HEK293T (cell line): Measurements from ENCODE around the gene COL4A3.

Experiments used
- BHLHE40 ChIP-seq: fragments of 450-650 bp; IDR thresholded peaks from 2 replicates; pipeline ENCODE4 v1.6.1; 2016; ENCODE audit warnings: mild to moderate bottlenecking, moderate library complexity, borderline replicate concordance
- CTBP1 ChIP-seq: fragments of 450-650 bp; IDR thresholded peaks from 2 replicates; pipeline ENCODE4 v1.6.1; 2016; ENCODE audit warnings: borderline replicate concordance
- FOXM1 ChIP-seq: fragments of 450-650 bp; IDR thresholded peaks from 2 replicates; pipeline ENCODE4 v1.6.1; 2017; ENCODE audit warnings: mild to moderate bottlenecking, borderline replicate concordance
- HDGF ChIP-seq: fragments of 450-650 bp; IDR thresholded peaks from 2 replicates; pipeline ENCODE4 v1.6.1; 2017; ENCODE audit warnings: antibody characterized with exemption, borderline replicate concordance
- SP1 ChIP-seq: fragments of 450-650 bp; IDR thresholded peaks from 2 replicates; pipeline ENCODE4 v1.6.1; 2017
- TARDBP ChIP-seq: fragments of 450-650 bp; IDR thresholded peaks from 2 replicates; pipeline ENCODE4 v1.6.1; 2016
- TF ChIP-seq, protein P1 (sequence below): fragments of 450-650 bp; IDR thresholded peaks from 2 replicates; pipeline ENCODE4 v1.6.1; 2016

DNA sequence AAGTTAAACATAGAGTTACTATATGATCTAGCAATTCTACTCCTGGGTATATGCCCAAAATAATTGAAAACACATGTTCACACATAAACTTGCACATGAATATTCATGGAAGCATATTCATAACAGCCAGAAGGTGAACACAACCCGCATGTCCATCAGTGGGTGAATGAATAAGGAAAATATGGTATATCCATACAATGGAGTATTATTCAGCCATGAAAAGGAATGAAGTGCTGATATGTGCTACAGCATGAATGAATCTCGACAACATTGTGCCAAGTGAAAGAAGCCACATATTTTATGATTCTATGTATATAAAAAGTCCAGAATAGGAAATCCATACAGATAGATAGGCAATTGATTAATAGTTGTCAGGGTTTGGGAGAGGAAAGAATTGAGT, 16.3 kb upstream of the COL4A3 start:
- TF ChIP-seq TARDBP = no peak
- TF ChIP-seq, protein P1, sequence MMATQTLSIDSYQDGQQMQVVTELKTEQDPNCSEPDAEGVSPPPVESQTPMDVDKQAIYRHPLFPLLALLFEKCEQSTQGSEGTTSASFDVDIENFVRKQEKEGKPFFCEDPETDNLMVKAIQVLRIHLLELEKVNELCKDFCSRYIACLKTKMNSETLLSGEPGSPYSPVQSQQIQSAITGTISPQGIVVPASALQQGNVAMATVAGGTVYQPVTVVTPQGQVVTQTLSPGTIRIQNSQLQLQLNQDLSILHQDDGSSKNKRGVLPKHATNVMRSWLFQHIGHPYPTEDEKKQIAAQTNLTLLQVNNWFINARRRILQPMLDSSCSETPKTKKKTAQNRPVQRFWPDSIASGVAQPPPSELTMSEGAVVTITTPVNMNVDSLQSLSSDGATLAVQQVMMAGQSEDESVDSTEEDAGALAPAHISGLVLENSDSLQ = no peak
- TF ChIP-seq BHLHE40 = no peak
- TF ChIP-seq FOXM1 = no peak
- TF ChIP-seq CTBP1 = no peak
- no peak for TF ChIP-seq HDGF
- TF ChIP-seq SP1 = no peak
